ENCODE data around the gene RBM15. TPM values are rescaled to one million over a fixed set of nuclear protein-coding genes. Genes with fewer than 3 reads are reported as not detected.
A peak's percentile ranks its signal among the peaks of the same experiment; 100 is the strongest.

RBM15 gene
- total RNA-seq, 1 experiment from 2014 or later, result 36.1 TPM

- no TSS peak for BruUV-seq (replicated peaks)
- no peaks in the 10 kb centered on the region; the same call in 1 of the 2 replicates for H3K4me1 ChIP-seq
- H3K36me3 Mint-ChIP-seq (ENCODE audit: insufficient read depth, unreplicated experiment), result peaks cover 60% of the 10 kb centered on the region
- no peaks in the 10 kb centered on the region for H3K27me3 ChIP-seq (replicated peaks; ENCODE audit: control insufficient read depth, insufficient read depth, low read length)
- DNase-seq, result no peak
- POLR2A ChIA-PET, result no interaction called here
- H3K27me3 Mint-ChIP-seq (ENCODE audit: insufficient read depth, unreplicated experiment), result no peaks in the 10 kb centered on the region
- no peaks in the 10 kb centered on the region for H3K36me3 ChIP-seq (ENCODE audit: control insufficient read depth, insufficient read depth, low read length)
- no peak overlapping the region for H3K27ac Mint-ChIP-seq (ENCODE audit: unreplicated experiment)
- intact Hi-C loops (cut with micrococcal nuclease; ENCODE audit: unreplicated experiment), result no loop called here
- no peak overlapping the region for H3K4me3 Mint-ChIP-seq (ENCODE audit: unreplicated experiment)
- no peak for TF ChIP-seq CTCF (IDR thresholded peaks at IDR 0.05; ENCODE audit: insufficient read depth in 1 of 2, low read depth in 1 of 2, low read length in 1 of 2, severe bottlenecking in 1 of 2, unreplicated experiment in 1 of 2)
- H3K9me3 Mint-ChIP-seq (ENCODE audit: unreplicated experiment), result no peaks in the 10 kb centered on the region
- CTCF ChIA-PET, result no interaction called here
- H3K4me3 ChIP-seq (ENCODE audit: low read depth, low read length), result no peak overlapping the region
- peaks cover 8% of the 10 kb centered on the region for H3K4me1 Mint-ChIP-seq (ENCODE audit: low read depth, unreplicated experiment)
- no peaks in the 10 kb centered on the region for H3K9me3 ChIP-seq
Observed at GRCh38 chr1:110341872-110342331, 2.7 kb downstream of the RBM15 start.

GRCh38 chr1:110343249-110343648 is 4.1 kb downstream of the RBM15 start:
- Histone ChIP-seq H3K4me3 (ENCODE audit: low read depth, low read length) (no peak overlapping the region), H3K27me3 (replicated peaks; ENCODE audit: control insufficient read depth, insufficient read depth, low read length) (no peaks in the 10 kb centered on the region), H3K4me1 (no peaks in the 10 kb centered on the region; the same call in 1 of the 2 replicates), H3K9me3 (no peaks in the 10 kb centered on the region), H3K36me3 (ENCODE audit: control insufficient read depth, insufficient read depth, low read length) (no peaks in the 10 kb centered on the region)
- Mint-ChIP-seq H3K27ac (ENCODE audit: unreplicated experiment) (no peak overlapping the region), H3K9me3 (ENCODE audit: unreplicated experiment) (no peaks in the 10 kb centered on the region), H3K27me3 (ENCODE audit: insufficient read depth, unreplicated experiment) (no peaks in the 10 kb centered on the region), H3K36me3 (ENCODE audit: insufficient read depth, unreplicated experiment) (peaks cover 71% of the 10 kb centered on the region), H3K4me3 (ENCODE audit: unreplicated experiment) (peak overlapping the region; percentile 37), H3K4me1 (ENCODE audit: low read depth, unreplicated experiment) (peaks cover 6% of the 10 kb centered on the region)
- no peak for DNase-seq
- TF ChIP-seq CTCF (IDR thresholded peaks at IDR 0.05; ENCODE audit: insufficient read depth in 1 of 2, low read depth in 1 of 2, low read length in 1 of 2, severe bottlenecking in 1 of 2, unreplicated experiment in 1 of 2), result no peak
- intact Hi-C loops (cut with micrococcal nuclease; ENCODE audit: unreplicated experiment), result no loop called here
- ChIA-PET CTCF (no interaction called here), POLR2A (no interaction called here)
- no TSS peak for BruUV-seq (replicated peaks)

GRCh38 chr1:110344152-110344551 is 5.0 kb downstream of the RBM15 start:
- no TSS peak for BruUV-seq (replicated peaks)
- peaks cover 6% of the 10 kb centered on the region for H3K4me1 Mint-ChIP-seq (ENCODE audit: low read depth, unreplicated experiment)
- peak overlapping the region; percentile 19 for H3K4me3 Mint-ChIP-seq (ENCODE audit: unreplicated experiment)
- peaks cover 1% of the 10 kb centered on the region; the same call in 1 of the 2 replicates for H3K4me1 ChIP-seq
- POLR2A ChIA-PET, result no interaction called here
- peaks cover 71% of the 10 kb centered on the region for H3K36me3 Mint-ChIP-seq (ENCODE audit: insufficient read depth, unreplicated experiment)
- H3K27ac Mint-ChIP-seq (ENCODE audit: unreplicated experiment), result no peak overlapping the region
- no peaks in the 10 kb centered on the region for H3K27me3 Mint-ChIP-seq (ENCODE audit: insufficient read depth, unreplicated experiment)
- H3K9me3 ChIP-seq, result no peaks in the 10 kb centered on the region
- CTCF ChIA-PET, result no interaction called here
- TF ChIP-seq CTCF (IDR thresholded peaks at IDR 0.05; ENCODE audit: insufficient read depth in 1 of 2, low read depth in 1 of 2, low read length in 1 of 2, severe bottlenecking in 1 of 2, unreplicated experiment in 1 of 2), result no peak
- no peaks in the 10 kb centered on the region for H3K9me3 Mint-ChIP-seq (ENCODE audit: unreplicated experiment)
- H3K4me3 ChIP-seq (ENCODE audit: low read depth, low read length), result no peak overlapping the region
- no peak for DNase-seq
- no peaks in the 10 kb centered on the region for H3K27me3 ChIP-seq (replicated peaks; ENCODE audit: control insufficient read depth, insufficient read depth, low read length)
- intact Hi-C loops (cut with micrococcal nuclease; ENCODE audit: unreplicated experiment), result no loop called here
- H3K36me3 ChIP-seq (ENCODE audit: control insufficient read depth, insufficient read depth, low read length), result no peaks in the 10 kb centered on the region
